Nephron (organoid): ENCODE results near the gene DIP2C.

Source experiments
- H3K27ac Mint-ChIP-seq, 3 experiments: 2 replicates each; pipeline ENCODE4 v1.8.0; 2020; ENCODE audit warnings: mixed read lengths in 3 of 3, mild to moderate bottlenecking in 2 of 3, moderate library complexity in 1 of 3
- H3K27me3 Mint-ChIP-seq: 2 replicates; pipeline ENCODE4 v1.8.0; 2021; ENCODE audit warnings: low read depth, mild to moderate bottlenecking, moderate library complexity, mixed read lengths
- H3K36me3 Mint-ChIP-seq: 2 replicates; pipeline ENCODE4 v1.8.0; 2020; ENCODE audit warnings: low read depth, mixed read lengths
- H3K4me1 Mint-ChIP-seq: 2 replicates; pipeline ENCODE4 v1.8.0; 2020; ENCODE audit warnings: mixed read lengths
- H3K4me3 Mint-ChIP-seq, 3 experiments: 2 replicates each; pipeline ENCODE4 v1.8.0; 2020; ENCODE audit warnings: mild to moderate bottlenecking in 3 of 3, mixed read lengths in 3 of 3, moderate library complexity in 2 of 3
- H3K9me3 Mint-ChIP-seq: 2 replicates; pipeline ENCODE4 v1.8.0; 2020; ENCODE audit warnings: mixed read lengths
- CTCF ChIP-seq, 3 experiments: fragments of 200-600 bp; sonication (generic); IDR thresholded peaks; one replicate each; pipeline ENCODE4 v1.5.0; 2021; ENCODE audit warnings: antibody characterized with exemption in 3 of 3; ENCODE audit not compliant: unreplicated experiment in 3 of 3

The DIP2C gene

GRCh38 chr10:727162-727790 is 37.8 kb upstream of the DIP2C start:
- peaks cover 10% of the 10 kb centered on the region for H3K9me3 Mint-ChIP-seq
- no peak overlapping the region for H3K4me3 Mint-ChIP-seq
- H3K27ac Mint-ChIP-seq: no peak overlapping the region
- H3K36me3 Mint-ChIP-seq: no peaks in the 10 kb centered on the region
- no peak for TF ChIP-seq CTCF (IDR thresholded peaks at IDR 0.05; ENCODE audit: unreplicated experiment in 3 of 3)
- no peaks in the 10 kb centered on the region for H3K4me1 Mint-ChIP-seq
- H3K27me3 Mint-ChIP-seq: peaks cover 12% of the 10 kb centered on the region

- peaks cover 7% of the 10 kb centered on the region for H3K9me3 Mint-ChIP-seq
- H3K36me3 Mint-ChIP-seq: no peaks in the 10 kb centered on the region
- no peak overlapping the region for H3K4me3 Mint-ChIP-seq
- H3K27ac Mint-ChIP-seq: no peak overlapping the region
- peaks cover 8% of the 10 kb centered on the region for H3K27me3 Mint-ChIP-seq
- TF ChIP-seq CTCF (IDR thresholded peaks at IDR 0.05; ENCODE audit: unreplicated experiment in 3 of 3): no peak
- no peaks in the 10 kb centered on the region for H3K4me1 Mint-ChIP-seq
These were observed 36.3 kb upstream of the DIP2C start for GRCh38 chr10:725786-726185.

- Mint-ChIP-seq H3K27ac (no peak overlapping the region), H3K9me3 (peaks cover 7% of the 10 kb centered on the region), H3K4me3 (no peak overlapping the region), H3K4me1 (no peaks in the 10 kb centered on the region), H3K27me3 (peaks cover 8% of the 10 kb centered on the region), H3K36me3 (no peaks in the 10 kb centered on the region)
- no peak for TF ChIP-seq CTCF (IDR thresholded peaks at IDR 0.05; ENCODE audit: unreplicated experiment in 3 of 3)
These were observed 35.8 kb upstream of the DIP2C start for GRCh38 chr10:725302-725701.

DNA sequence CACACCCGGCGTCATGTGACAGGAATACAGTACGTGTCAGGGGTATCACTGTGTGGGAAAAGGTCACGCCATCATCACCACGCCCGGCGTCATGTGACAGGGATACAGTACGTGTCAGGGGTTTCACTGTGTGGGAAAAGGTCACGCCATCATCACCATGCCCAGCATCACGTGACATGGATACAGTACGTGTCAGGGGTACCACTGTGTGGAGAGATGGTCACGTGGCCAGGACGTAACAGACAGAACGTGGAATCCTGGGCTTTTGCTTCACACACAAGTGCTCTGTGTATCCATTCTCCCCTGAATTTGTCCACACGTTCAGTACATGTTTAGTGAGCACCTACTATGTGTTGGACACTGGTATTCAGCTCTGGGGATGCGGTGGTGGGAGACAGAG is 34.5 kb upstream of the DIP2C start:
- Mint-ChIP-seq H3K36me3 (no peaks in the 10 kb centered on the region), H3K4me1 (no peaks in the 10 kb centered on the region), H3K9me3 (peaks cover 7% of the 10 kb centered on the region), H3K27ac (no peak overlapping the region), H3K4me3 (no peak overlapping the region), H3K27me3 (peaks cover 8% of the 10 kb centered on the region)
- TF ChIP-seq CTCF (IDR thresholded peaks at IDR 0.05; ENCODE audit: unreplicated experiment in 3 of 3): no peak

DNA sequence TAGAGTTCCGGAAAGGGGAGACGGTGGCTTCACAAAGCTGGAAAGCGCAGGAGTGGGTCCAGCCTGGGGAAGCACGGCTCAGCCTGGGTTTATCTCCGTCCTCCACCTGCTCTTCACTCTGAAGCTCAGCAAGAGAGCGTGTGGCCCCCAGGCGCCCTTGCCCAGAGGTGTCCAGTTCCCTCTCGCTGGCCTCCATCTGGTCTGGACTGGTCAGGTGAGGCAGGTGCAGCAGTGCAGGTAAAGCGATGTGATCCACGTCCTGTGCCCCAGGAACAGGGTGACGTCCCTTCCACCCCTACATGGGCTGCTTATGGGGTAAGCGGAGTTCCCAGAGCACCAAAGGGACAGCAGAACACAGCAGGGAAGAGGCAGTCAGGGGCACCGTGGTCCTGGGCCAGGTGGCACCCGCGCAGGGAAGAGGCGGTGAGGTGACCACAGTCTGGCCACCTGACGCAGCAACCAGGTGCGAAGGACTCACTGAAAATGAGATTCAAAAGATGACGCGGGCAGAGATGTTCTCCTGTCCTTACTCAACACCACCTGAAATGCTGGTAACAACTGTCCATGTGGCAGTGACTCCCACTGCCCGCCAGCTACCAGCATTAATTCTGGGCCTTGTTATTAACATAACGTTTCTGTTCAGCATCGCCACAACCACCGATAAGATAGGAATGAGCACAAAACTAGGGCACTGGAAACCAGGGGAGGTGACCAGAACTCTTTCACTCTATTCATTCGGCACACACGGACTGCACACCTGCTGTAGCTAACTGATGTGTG is 33.0 kb upstream of the DIP2C start:
- Mint-ChIP-seq H3K27me3 (peaks cover 13% of the 10 kb centered on the region), H3K27ac (no peak overlapping the region), H3K4me3 (no peak overlapping the region), H3K9me3 (peaks cover 7% of the 10 kb centered on the region), H3K36me3 (no peaks in the 10 kb centered on the region), H3K4me1 (no peaks in the 10 kb centered on the region)
- no peak for TF ChIP-seq CTCF (IDR thresholded peaks at IDR 0.05; ENCODE audit: unreplicated experiment in 3 of 3)
